ENCODE results near the gene AUNIP. TPM values are rescaled to one million over a fixed set of nuclear protein-coding genes. Genes with fewer than 3 reads are reported as not detected.

AUNIP gene
- total RNA-seq, 1 donor = 0.94 TPM

GRCh38 chr1:25793585-25794170 lies 65.6 kb downstream of the AUNIP start:
- Histone ChIP-seq H3K4me3 (ENCODE audit: low read length) (no peak overlapping the region), H3K9me3 (ENCODE audit: low read depth, low read length) (no peaks in the 10 kb centered on the region), H3K4me1 (ENCODE audit: insufficient read depth, low read length) (peaks cover 18% of the 10 kb centered on the region), H3K27me3 (ENCODE audit: insufficient read depth, low read length) (no peaks in the 10 kb centered on the region)

GRCh38 chr1:25792115-25792514 lies 67.1 kb downstream of the AUNIP start:
- peaks cover 12% of the 10 kb centered on the region for H3K4me1 ChIP-seq (ENCODE audit: insufficient read depth, low read length)
- H3K9me3 ChIP-seq (ENCODE audit: low read depth, low read length) = no peaks in the 10 kb centered on the region
- H3K4me3 ChIP-seq (ENCODE audit: low read length) = no peak overlapping the region
- H3K27me3 ChIP-seq (ENCODE audit: insufficient read depth, low read length) = no peaks in the 10 kb centered on the region

- Histone ChIP-seq H3K9me3 (ENCODE audit: low read depth, low read length) (no peaks in the 10 kb centered on the region), H3K4me3 (ENCODE audit: low read length) (no peak overlapping the region), H3K27me3 (ENCODE audit: insufficient read depth, low read length) (no peaks in the 10 kb centered on the region), H3K4me1 (ENCODE audit: insufficient read depth, low read length) (no peaks in the 10 kb centered on the region)
These were observed 68.8 kb downstream of the AUNIP start for GRCh38 chr1:25790472-25790871.

- Histone ChIP-seq H3K4me3 (ENCODE audit: low read length) (no peak overlapping the region), H3K27me3 (ENCODE audit: insufficient read depth, low read length) (no peaks in the 10 kb centered on the region), H3K9me3 (ENCODE audit: low read depth, low read length) (no peaks in the 10 kb centered on the region), H3K4me1 (ENCODE audit: insufficient read depth, low read length) (no peaks in the 10 kb centered on the region)
These were observed 71.5 kb downstream of the AUNIP start for GRCh38 chr1:25787760-25788166.

GRCh38 chr1:25786887-25787759 lies 72.1 kb downstream of the AUNIP start:
- Histone ChIP-seq H3K27me3 (ENCODE audit: insufficient read depth, low read length) (no peaks in the 10 kb centered on the region), H3K4me3 (ENCODE audit: low read length) (no peak overlapping the region), H3K4me1 (ENCODE audit: insufficient read depth, low read length) (no peaks in the 10 kb centered on the region), H3K9me3 (ENCODE audit: low read depth, low read length) (no peaks in the 10 kb centered on the region)

GRCh38 chr1:25785333-25786067 lies 73.8 kb downstream of the AUNIP start:
- H3K4me1 ChIP-seq (ENCODE audit: insufficient read depth, low read length) = no peaks in the 10 kb centered on the region
- H3K27me3 ChIP-seq (ENCODE audit: insufficient read depth, low read length) = no peaks in the 10 kb centered on the region
- H3K9me3 ChIP-seq (ENCODE audit: low read depth, low read length) = no peaks in the 10 kb centered on the region
- H3K4me3 ChIP-seq (ENCODE audit: low read length) = no peak overlapping the region

- Histone ChIP-seq H3K4me3 (ENCODE audit: low read length) (no peak overlapping the region), H3K4me1 (ENCODE audit: insufficient read depth, low read length) (no peaks in the 10 kb centered on the region), H3K9me3 (ENCODE audit: low read depth, low read length) (no peaks in the 10 kb centered on the region)
These were observed 74.6 kb downstream of the AUNIP start for GRCh38 chr1:25784575-25785051.

More at GRCh38 chr1:25784575-25785051, 74.6 kb downstream of the AUNIP start:
- H3K27me3 ChIP-seq (ENCODE audit: insufficient read depth, low read length) = no peaks in the 10 kb centered on the region

Other genes with a start within 250 kb of the AUNIP start
- gene MAN1C1, start 242.7 kb downstream of the AUNIP start, total RNA-seq = 12.9 TPM
- gene SELENON, start 59.3 kb downstream of the AUNIP start, total RNA-seq = 13.4 TPM
- 17.0 TPM for gene MTFR1L, start 39.5 kb downstream of the AUNIP start, total RNA-seq
- 3.5 TPM for gene PAQR7, start 16.3 kb upstream of the AUNIP start, total RNA-seq
- gene STMN1, start 47.0 kb upstream of the AUNIP start, total RNA-seq = 6.4 TPM
- gene PAFAH2, start 138.6 kb upstream of the AUNIP start, total RNA-seq = 5.8 TPM
- gene EXTL1, start 162.3 kb upstream of the AUNIP start, total RNA-seq = under 0.01 TPM
- not detected for gene SLC30A2, start 186.7 kb upstream of the AUNIP start, total RNA-seq
- gene TRIM63, start 208.2 kb upstream of the AUNIP start, total RNA-seq = not detected

Measured in mononuclear cell (primary cell).